Measurements from ENCODE around the gene TBX18.

Gene TBX18

DNA sequence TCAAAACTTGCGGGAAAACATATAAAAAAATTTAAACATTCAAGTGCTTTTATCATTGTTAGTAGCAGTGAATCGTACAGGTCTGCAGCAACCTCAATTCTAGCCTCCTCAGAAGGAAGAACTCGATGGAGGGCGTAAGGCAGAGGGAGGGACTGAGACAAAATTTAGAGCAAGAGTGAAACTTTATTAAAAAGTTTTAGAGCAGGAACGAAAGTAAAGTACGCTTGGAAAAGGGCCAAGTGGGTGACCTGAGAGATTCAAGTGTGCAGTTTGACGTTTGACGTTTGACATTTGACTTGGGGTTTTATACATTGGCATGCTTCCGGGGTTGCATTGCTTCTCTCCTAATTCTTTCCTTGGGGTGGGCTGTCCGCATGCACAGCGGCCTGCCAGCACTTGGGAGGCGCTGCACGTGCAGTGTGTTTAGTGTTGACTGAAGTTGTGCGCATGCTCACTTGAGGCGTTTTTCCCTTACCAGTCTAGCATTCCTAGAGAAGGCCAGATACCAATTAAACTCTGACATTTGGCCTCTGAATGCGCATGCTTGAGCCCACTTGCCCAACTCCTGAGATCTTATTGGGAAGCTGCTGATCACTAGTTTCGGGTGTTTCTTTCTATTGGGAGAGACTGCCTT, 82.6 kb downstream of the TBX18 start:
- no peaks in the 10 kb centered on the region for H3K9me3 ChIP-seq (ENCODE audit: control insufficient read depth, low read length)

DNA sequence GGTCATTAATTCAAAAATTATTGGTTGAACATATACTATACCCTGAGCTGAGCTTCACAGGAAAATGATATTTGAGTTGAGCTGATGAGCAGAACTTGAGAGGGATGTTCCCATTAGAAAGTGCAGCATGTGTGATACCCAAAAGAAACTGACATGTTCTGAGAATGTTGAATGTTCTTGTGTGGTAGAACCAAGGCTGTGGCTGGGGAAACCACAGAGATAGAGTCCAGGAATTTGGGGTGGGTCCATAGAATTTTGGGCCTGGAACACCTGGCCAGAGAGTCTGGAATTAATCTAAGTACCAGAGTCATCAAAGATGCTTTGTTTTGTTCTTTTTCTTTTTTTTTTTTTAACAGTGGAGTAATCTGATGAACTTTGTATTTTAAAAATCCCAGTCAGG, 88.7 kb downstream of the TBX18 start:
- no peaks in the 10 kb centered on the region for H3K36me3 ChIP-seq (ENCODE audit: control insufficient read depth, insufficient read depth, low read length)
- H3K9me3 ChIP-seq (ENCODE audit: control insufficient read depth, low read length), result no peaks in the 10 kb centered on the region
- H3K9ac ChIP-seq, result no peak overlapping the region
- no peaks in the 10 kb centered on the region for H3K79me2 ChIP-seq
- H3K4me1 ChIP-seq, result no peaks in the 10 kb centered on the region
- H3K27me3 ChIP-seq (ENCODE audit: control insufficient read depth, insufficient read depth, low read length), result no peaks in the 10 kb centered on the region
- TF ChIP-seq, protein P1, sequence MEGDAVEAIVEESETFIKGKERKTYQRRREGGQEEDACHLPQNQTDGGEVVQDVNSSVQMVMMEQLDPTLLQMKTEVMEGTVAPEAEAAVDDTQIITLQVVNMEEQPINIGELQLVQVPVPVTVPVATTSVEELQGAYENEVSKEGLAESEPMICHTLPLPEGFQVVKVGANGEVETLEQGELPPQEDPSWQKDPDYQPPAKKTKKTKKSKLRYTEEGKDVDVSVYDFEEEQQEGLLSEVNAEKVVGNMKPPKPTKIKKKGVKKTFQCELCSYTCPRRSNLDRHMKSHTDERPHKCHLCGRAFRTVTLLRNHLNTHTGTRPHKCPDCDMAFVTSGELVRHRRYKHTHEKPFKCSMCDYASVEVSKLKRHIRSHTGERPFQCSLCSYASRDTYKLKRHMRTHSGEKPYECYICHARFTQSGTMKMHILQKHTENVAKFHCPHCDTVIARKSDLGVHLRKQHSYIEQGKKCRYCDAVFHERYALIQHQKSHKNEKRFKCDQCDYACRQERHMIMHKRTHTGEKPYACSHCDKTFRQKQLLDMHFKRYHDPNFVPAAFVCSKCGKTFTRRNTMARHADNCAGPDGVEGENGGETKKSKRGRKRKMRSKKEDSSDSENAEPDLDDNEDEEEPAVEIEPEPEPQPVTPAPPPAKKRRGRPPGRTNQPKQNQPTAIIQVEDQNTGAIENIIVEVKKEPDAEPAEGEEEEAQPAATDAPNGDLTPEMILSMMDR (IDR thresholded peaks at IDR 0.05), result no peak
- no peak overlapping the region for H3K27ac ChIP-seq
- no peak overlapping the region for H3K4me3 ChIP-seq (ENCODE audit: low read depth, low read length)
- H3K4me2 ChIP-seq (ENCODE audit: low read length), result no peak overlapping the region
- no peak overlapping the region for H2AFZ ChIP-seq

More for the DNA sequence above, 82.6 kb downstream of the TBX18 start:
- TF ChIP-seq, protein P1 (IDR thresholded peaks at IDR 0.05), result no peak
- Histone ChIP-seq H3K4me1 (no peaks in the 10 kb centered on the region), H3K9ac (no peak overlapping the region), H3K4me2 (ENCODE audit: low read length) (no peak overlapping the region), H3K27ac (no peak overlapping the region), H3K4me3 (ENCODE audit: low read depth, low read length) (no peak overlapping the region), H3K36me3 (ENCODE audit: control insufficient read depth, insufficient read depth, low read length) (no peaks in the 10 kb centered on the region), H3K27me3 (ENCODE audit: control insufficient read depth, insufficient read depth, low read length) (no peaks in the 10 kb centered on the region), H3K79me2 (no peaks in the 10 kb centered on the region), H2AFZ (no peak overlapping the region)

DNA sequence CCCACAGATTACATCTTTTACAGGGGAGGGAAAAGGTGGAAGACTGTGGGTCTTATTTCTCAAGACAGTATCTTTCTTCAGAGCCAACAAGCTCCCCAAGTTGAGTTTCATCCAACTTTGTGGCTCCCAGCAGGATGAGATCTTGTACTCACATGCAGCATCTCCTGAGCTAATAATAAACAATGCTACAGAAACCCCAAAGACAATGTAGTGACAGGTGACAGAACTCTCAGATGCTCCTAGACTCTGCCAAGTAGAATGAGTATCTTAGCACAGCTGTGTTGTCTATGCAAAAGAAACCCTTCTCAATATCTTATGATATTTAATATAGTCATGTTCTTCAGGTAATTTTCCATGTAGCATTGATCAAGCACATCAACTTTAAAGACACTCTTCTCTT, 90.0 kb downstream of the TBX18 start:
- Histone ChIP-seq H3K4me2 (ENCODE audit: low read length) (no peak overlapping the region), H3K9me3 (ENCODE audit: control insufficient read depth, low read length) (no peaks in the 10 kb centered on the region), H2AFZ (no peak overlapping the region), H3K36me3 (ENCODE audit: control insufficient read depth, insufficient read depth, low read length) (no peaks in the 10 kb centered on the region), H3K9ac (no peak overlapping the region), H3K27me3 (ENCODE audit: control insufficient read depth, insufficient read depth, low read length) (no peaks in the 10 kb centered on the region), H3K27ac (no peak overlapping the region), H3K4me3 (ENCODE audit: low read depth, low read length) (no peak overlapping the region), H3K79me2 (no peaks in the 10 kb centered on the region), H3K4me1 (no peaks in the 10 kb centered on the region)
- TF ChIP-seq, protein P1 (IDR thresholded peaks at IDR 0.05), result no peak

DNA sequence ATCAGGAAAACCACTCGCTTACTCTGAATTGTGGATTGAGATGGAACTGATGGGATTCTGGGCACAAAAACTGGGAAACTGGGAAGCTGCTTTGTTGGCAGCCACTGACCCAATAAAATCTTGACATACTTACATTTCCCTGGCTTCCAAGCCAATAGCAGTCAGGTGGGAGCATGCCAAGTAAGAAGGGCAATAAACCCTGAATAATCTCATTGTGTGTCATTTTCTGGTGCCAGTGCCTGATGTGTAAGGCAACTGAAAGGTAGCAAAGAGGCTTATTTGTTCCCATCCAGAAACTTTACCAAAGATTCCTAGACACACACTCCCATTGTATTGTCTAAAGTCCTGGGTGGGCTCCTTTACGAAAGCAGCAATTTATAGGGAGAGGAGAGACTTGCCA, 93.2 kb downstream of the TBX18 start:
- no peaks in the 10 kb centered on the region for H3K9me3 ChIP-seq (ENCODE audit: control insufficient read depth, low read length)
- H3K36me3 ChIP-seq (ENCODE audit: control insufficient read depth, insufficient read depth, low read length), result no peaks in the 10 kb centered on the region
- no peaks in the 10 kb centered on the region for H3K4me1 ChIP-seq
- no peaks in the 10 kb centered on the region for H3K27me3 ChIP-seq (ENCODE audit: control insufficient read depth, insufficient read depth, low read length)
- H3K4me2 ChIP-seq (ENCODE audit: low read length), result no peak overlapping the region
- TF ChIP-seq, protein P1 (IDR thresholded peaks at IDR 0.05), result no peak
- no peaks in the 10 kb centered on the region for H3K79me2 ChIP-seq
- no peak overlapping the region for H3K27ac ChIP-seq
- H3K4me3 ChIP-seq (ENCODE audit: low read depth, low read length), result no peak overlapping the region
- H3K9ac ChIP-seq, result no peak overlapping the region
- H2AFZ ChIP-seq, result no peak overlapping the region

DNA sequence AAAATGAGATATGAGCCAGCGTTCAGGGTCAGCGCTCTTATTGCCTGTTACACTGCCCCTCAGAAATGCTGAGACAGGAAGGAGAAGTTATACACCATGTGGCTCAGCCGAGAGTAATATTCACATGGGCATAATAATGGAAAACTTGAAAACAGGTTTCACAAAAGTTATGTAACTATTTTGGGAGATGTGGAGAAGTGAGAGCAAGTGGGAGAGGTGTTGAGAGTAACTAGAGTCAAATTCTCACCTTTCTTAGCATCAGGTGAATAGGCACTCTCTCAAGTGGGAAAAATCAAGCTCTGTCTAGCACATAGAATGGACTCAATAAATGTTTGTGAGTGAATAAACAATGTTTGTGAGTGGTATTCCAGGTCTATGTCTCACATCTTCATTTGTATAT, 94.5 kb downstream of the TBX18 start:
- Histone ChIP-seq H3K27ac (no peak overlapping the region), H3K4me3 (ENCODE audit: low read depth, low read length) (no peak overlapping the region)

More for the DNA sequence above, 94.5 kb downstream of the TBX18 start:
- no peaks in the 10 kb centered on the region for H3K36me3 ChIP-seq (ENCODE audit: control insufficient read depth, insufficient read depth, low read length)
- H3K4me1 ChIP-seq, result no peaks in the 10 kb centered on the region
- no peak overlapping the region for H3K9ac ChIP-seq
- H3K4me2 ChIP-seq (ENCODE audit: low read length), result no peak overlapping the region
- H2AFZ ChIP-seq, result no peak overlapping the region
- H3K27me3 ChIP-seq (ENCODE audit: control insufficient read depth, insufficient read depth, low read length), result no peaks in the 10 kb centered on the region
- H3K79me2 ChIP-seq, result no peaks in the 10 kb centered on the region
- no peaks in the 10 kb centered on the region for H3K9me3 ChIP-seq (ENCODE audit: control insufficient read depth, low read length)
- TF ChIP-seq, protein P1 (IDR thresholded peaks at IDR 0.05), result no peak
